Stimulated activated CD8-positive, alpha-beta memory T cell treated with anti-CD3 and anti-CD28 coated beads, Interleukin-7, amount 100 ng/mL, for 4 hours (primary cell): ENCODE measurements around the gene GSTK1.
"Not testable (repeated sequence)": the region's sequence is repeated elsewhere in the genome, so short reads cannot be mapped to it uniquely, and the experiment has no call there.

Experiments used
- DNase-seq, 2 donors: peaks; one replicate each; pipeline ENCODE4 v3.0.0-alpha.2; 2020; ENCODE audit warnings: low read depth in 2 of 2

Gene GSTK1

GRCh38 chr7:143269251-143269650 lies 6.0 kb downstream of the GSTK1 start:
- DNase-seq = no peak

GRCh38 chr7:143271240-143271639 lies 8.0 kb downstream of the GSTK1 start:
- no peak for DNase-seq

DNA sequence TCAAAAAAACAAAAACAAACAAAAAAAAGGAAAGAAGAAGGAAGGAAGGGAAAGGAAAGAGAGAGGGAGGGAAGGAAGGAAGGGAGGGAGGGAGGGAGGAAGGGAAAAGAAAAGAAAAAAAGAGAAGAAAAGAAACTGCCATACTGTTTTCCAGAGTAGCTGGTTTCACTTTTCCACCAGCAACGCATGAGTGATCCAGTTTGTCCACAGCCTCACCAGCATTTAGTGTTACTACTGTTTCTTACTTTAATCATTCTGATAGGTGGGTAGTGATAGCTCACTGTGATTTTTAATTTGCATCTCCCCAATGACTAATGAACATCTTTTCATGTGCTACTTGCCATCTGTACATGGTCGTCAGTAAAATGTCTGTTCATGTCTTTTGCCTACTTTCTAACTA lies 9.6 kb downstream of the GSTK1 start:
- DNase-seq = no peak

- DNase-seq = no peak
Measured at GRCh38 chr7:143279186-143280098, 16.2 kb downstream of the GSTK1 start.

- no peak for DNase-seq
Measured at GRCh38 chr7:143280160-143280559, 16.9 kb downstream of the GSTK1 start.

GRCh38 chr7:143280566-143280965 lies 17.3 kb downstream of the GSTK1 start:
- no peak for DNase-seq

- no peak for DNase-seq
Measured at GRCh38 chr7:143281529-143281928, 18.3 kb downstream of the GSTK1 start.

GRCh38 chr7:143282124-143282523 lies 18.9 kb downstream of the GSTK1 start:
- DNase-seq = no peak

- no peak for DNase-seq
Measured at GRCh38 chr7:143283381-143283780, 20.1 kb downstream of the GSTK1 start.

- DNase-seq = no peak
Measured at GRCh38 chr7:143284591-143285469, 21.6 kb downstream of the GSTK1 start, which contains the start of gene TMEM139. Gene TMEM139 (plus strand): TSS chr7:143284958. CDS start chr7:143285958, 1,000 bp downstream.

DNA sequence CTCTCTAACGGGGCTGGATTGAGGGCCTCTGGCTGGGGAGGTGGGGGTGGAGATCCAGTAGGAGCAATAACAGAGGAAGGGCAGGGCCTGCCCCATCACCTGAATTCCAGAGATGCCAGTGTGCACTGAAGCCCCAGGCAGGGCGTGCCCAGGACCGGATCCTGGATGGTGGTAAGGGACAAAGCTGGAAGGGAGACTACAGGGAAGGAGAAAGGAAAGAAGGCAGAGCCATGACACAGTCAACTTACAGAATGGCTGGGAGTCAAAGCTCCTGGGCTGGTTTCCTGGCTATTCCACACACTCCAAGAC lies 22.2 kb downstream of the GSTK1 start:
- DNase-seq = no peak

- DNase-seq = no peak
Measured at GRCh38 chr7:143285806-143286521, 22.7 kb downstream of the GSTK1 start.

DNA sequence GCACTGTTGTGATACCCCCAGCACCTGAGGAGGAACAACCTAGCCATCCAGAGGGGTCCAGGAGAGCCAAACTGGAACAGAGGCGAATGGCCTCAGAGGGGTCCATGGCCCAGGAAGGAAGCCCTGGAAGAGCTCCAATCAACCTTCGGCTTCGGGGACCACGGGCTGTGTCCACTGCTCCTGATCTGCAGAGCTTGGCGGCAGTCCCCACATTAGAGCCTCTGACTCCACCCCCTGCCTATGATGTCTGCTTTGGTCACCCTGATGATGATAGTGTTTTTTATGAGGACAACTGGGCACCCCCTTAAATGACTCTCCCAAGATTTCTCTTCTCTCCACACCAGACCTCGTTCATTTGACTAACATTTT lies 23.3 kb downstream of the GSTK1 start:
- no peak for DNase-seq

GRCh38 chr7:143287339-143287934 lies 24.2 kb downstream of the GSTK1 start:
- DNase-seq = no peak

DNA sequence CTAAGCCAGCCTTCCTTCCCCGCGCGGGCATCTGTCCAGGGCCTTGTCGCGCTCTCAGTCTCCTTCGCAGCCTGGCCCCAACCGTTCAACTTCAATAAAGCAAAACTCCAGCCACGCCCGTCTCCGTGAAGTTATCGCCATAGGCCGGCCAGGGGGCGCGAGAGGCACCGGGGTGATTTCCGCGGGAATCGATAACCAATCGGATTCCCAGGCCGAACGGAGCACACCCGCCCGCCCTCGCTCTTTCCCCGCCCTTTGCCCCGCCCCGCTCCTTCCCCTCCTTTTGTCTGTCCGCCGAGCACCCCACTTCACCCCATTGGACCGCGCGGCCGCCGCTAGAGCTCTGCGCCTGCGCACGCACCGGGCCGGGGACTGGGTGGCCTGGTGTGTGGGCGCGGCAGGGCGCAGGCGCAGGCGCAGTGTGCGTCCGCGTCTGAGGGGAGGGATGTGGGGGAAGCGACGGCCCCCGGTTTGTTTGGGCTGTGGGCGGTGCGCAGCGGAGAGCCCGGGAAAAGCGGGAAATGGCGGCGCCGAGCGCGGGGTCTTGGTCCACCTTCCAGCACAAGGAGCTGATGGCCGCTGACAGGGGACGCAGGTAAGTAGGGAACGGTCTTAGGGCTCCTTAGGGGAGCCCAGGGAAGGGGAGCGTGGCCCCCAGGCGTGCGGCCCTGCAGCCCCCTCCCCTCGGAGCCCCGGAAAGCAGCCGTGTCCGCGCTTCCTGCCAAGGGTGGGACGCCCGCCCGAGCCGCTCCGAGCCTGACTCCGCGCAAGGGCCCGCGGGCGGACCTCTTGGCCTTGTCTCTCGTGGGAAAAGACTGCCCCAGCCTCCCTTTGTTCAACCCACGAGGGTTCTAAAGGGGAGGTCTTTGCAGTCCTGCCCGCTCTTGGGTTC lies 24.9 kb downstream of the GSTK1 start, which contains the start of gene CASP2:
TSS of gene CASP2 (plus strand) at position 417 of the 892 bp plus-strand sequence. CDS start at position 522, 105 bp downstream.
- peak; percentile 95 to 99 for DNase-seq

DNA sequence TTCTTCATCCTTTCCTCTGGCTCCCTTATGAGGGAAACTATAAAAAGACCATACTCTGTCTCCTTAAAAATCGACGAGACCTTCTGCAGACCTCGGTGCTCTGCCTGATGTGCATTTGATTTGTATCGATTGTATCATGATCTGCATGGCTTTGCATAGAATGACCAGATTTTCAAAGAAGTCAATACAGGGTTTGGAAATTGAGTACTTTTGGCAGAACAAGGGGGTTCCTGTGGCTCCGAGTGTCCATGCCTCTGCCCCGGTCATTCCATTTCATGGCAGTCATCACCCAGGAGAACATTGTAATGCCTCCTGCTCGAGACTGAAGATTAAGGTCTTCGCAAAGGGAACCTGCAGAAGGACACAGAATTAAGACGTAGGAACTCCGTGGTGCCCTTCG lies 25.6 kb downstream of the GSTK1 start:
- DNase-seq = no peak

DNA sequence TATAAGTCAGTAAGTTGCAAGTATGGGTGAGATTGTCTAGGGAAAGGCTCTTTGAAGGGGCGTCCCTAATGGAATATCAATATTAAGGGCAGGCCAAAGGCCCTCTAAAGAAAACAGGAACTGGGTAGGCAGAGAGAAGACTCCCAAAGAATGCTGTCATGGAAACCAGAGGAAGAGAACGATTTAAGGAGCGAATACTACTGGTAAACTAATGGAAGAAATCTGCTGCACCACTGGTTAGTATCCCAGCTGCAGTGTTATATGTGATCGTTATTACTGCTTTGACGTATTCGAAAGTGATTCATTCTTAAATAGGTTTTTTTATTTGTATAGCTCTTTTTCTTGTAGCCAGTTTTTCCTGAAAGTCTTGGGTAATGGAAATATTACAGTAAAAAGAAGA lies 26.2 kb downstream of the GSTK1 start:
- no peak for DNase-seq

- not testable (repeated sequence) for DNase-seq
Measured at GRCh38 chr7:143289888-143290287, 26.6 kb downstream of the GSTK1 start.

DNA sequence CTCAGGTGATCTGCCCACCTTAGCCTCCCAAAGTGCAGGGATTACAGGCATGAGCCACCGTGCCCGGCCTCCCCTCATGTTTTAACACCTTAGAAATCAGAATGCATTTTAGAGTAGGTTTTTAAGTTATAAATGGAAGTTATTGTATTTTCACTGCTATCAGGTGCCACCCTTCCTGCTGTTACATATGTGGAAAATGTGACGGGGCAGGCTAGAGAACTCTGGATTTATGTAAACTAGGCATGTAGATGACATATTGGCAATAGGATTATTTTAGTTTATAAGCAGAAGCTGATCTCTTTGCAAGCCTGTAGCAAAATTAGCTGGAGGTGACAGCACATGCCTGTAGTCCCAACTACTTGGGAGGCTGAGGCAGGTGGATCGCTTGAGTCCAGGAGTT lies 27.1 kb downstream of the GSTK1 start:
- no peak for DNase-seq

- DNase-seq = no peak
Measured at GRCh38 chr7:143292876-143293275, 29.6 kb downstream of the GSTK1 start.

DNA sequence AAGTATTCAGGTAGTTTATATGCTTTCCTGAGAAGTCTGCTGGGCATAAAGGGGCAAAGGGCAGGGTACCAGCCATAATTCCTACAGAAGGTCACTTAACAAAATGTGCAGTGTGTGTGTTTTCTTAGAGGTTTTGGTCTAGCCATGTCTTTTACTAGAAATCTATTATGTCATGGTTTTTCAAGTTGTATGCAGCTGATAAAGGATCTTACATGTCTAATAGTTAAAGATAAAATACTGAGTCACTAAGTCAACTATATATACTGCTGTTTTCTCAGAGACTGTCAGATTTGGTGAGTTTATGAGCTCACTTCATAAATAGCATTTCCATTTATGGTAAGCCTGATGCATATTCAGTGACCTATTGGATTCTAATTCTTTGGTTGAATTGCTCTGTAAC lies 32.6 kb downstream of the GSTK1 start:
- no peak for DNase-seq
